ENCODE results near the gene ZNF641. TPM values are rescaled to one million over a fixed set of nuclear protein-coding genes. Genes with fewer than 3 reads are reported as not detected.

ZNF641 gene
- total RNA-seq, 2 donors from 2014 or later = 9.2 to 9.6 TPM

Other genes with a start within 250 kb of the ZNF641 start
- 10 to 100 TPM; 12.1 to 14.4 TPM for gene SENP1, start 244.8 kb downstream of the ZNF641 start, total RNA-seq
- gene PFKM, start 231.6 kb downstream of the ZNF641 start, total RNA-seq = 10 to 100 TPM; 48.1 to 49.6 TPM
- 10 to 100 TPM; 47.9 to 49.0 TPM for gene ASB8, start 193.4 kb downstream of the ZNF641 start, total RNA-seq
- gene CCDC184, start 167.3 kb downstream of the ZNF641 start, total RNA-seq = under 1 TPM; 0.15 to 0.50 TPM
- gene OR10AD1, start 147.6 kb downstream of the ZNF641 start, total RNA-seq = not detected
- not detected for gene ANP32D, start 121.6 kb upstream of the ZNF641 start, total RNA-seq
- not detected for gene C12orf54, start 131.6 kb upstream of the ZNF641 start, total RNA-seq
- not detected for gene OR8S1, start 174.7 kb upstream of the ZNF641 start, total RNA-seq
- gene LALBA, start 219.1 kb upstream of the ZNF641 start, total RNA-seq = not detected